HEK293T (cell line): ENCODE measurements around the gene PRDM16.

ENCODE experiments used
- CTCF ChIA-PET: fragments of 350-600 bp; formaldehyde crosslinking; extraction: SDS; loops from one replicate; lab custom pipeline; 2021; ENCODE audit warnings: antibody characterized with exemption, inconsistent platforms; lab: Yijun Ruan, JAX
- POLR2A ChIA-PET: fragments of 350-600 bp; formaldehyde crosslinking; extraction: SDS; loops from one replicate; lab custom pipeline; 2020; ENCODE audit warnings: antibody characterized with exemption, inconsistent platforms; lab: Yijun Ruan, JAX
- DNase-seq: peaks from one replicate; pipeline ENCODE4 v3.0.0; 2012; ENCODE audit warnings: mixed read lengths; ENCODE audit errors: extremely low spot score
- ARNT ChIP-seq: fragments of 450-650 bp; IDR thresholded peaks from 2 replicates; pipeline ENCODE4 v1.6.1; 2017; ENCODE audit warnings: mild to moderate bottlenecking
- BHLHE40 ChIP-seq: fragments of 450-650 bp; IDR thresholded peaks from 2 replicates; pipeline ENCODE4 v1.6.1; 2016; ENCODE audit warnings: mild to moderate bottlenecking, moderate library complexity, borderline replicate concordance
- CTBP1 ChIP-seq: fragments of 450-650 bp; IDR thresholded peaks from 2 replicates; pipeline ENCODE4 v1.6.1; 2016; ENCODE audit warnings: borderline replicate concordance
- ELF4 ChIP-seq: fragments of 450-650 bp; IDR thresholded peaks from 2 replicates; pipeline ENCODE4 v1.6.1; 2017; ENCODE audit warnings: antibody characterized with exemption
- FOXA1 ChIP-seq: fragments of 450-650 bp; IDR thresholded peaks from 2 replicates; pipeline ENCODE4 v1.6.1; 2016; ENCODE audit warnings: mild to moderate bottlenecking
- FOXK2 ChIP-seq: fragments of 450-650 bp; IDR thresholded peaks from 2 replicates; pipeline ENCODE4 v1.6.1; 2016; ENCODE audit warnings: mild to moderate bottlenecking
- FOXM1 ChIP-seq: fragments of 450-650 bp; IDR thresholded peaks from 2 replicates; pipeline ENCODE4 v1.6.1; 2017; ENCODE audit warnings: mild to moderate bottlenecking, borderline replicate concordance
- HDGF ChIP-seq: fragments of 450-650 bp; IDR thresholded peaks from 2 replicates; pipeline ENCODE4 v1.6.1; 2017; ENCODE audit warnings: antibody characterized with exemption, borderline replicate concordance
- L3MBTL2 ChIP-seq: fragments of 450-650 bp; conservative IDR thresholded peaks from 2 replicates; pipeline ENCODE4 v1.6.1; 2016; ENCODE audit warnings: mild to moderate bottlenecking
- LEF1 ChIP-seq: fragments of 450-650 bp; IDR thresholded peaks from 2 replicates; pipeline ENCODE4 v1.6.1; 2017; ENCODE audit warnings: mild to moderate bottlenecking, borderline replicate concordance
- NFRKB ChIP-seq: fragments of 450-650 bp; IDR thresholded peaks from 2 replicates; pipeline ENCODE4 v1.6.1; 2016; ENCODE audit warnings: mild to moderate bottlenecking, moderate library complexity
- PKNOX1 ChIP-seq: fragments of 450-650 bp; IDR thresholded peaks from 2 replicates; pipeline ENCODE4 v1.6.1; 2016
- SP1 ChIP-seq: fragments of 450-650 bp; IDR thresholded peaks from 2 replicates; pipeline ENCODE4 v1.6.1; 2017
- SUZ12 ChIP-seq: fragments of 450-650 bp; IDR thresholded peaks from 2 replicates; pipeline ENCODE4 v1.6.1; 2016; ENCODE audit warnings: mild to moderate bottlenecking
- TARDBP ChIP-seq: fragments of 450-650 bp; IDR thresholded peaks from 2 replicates; pipeline ENCODE4 v1.6.1; 2016
- ZNF384 ChIP-seq: fragments of 450-650 bp; IDR thresholded peaks from 2 replicates; pipeline ENCODE4 v1.6.1; 2016

Gene PRDM16

GRCh38 chr1:3113047-3113740, 44.2 kb downstream of the PRDM16 start:
- CTCF ChIA-PET = interaction anchor here (0.6 kb wide), 1 partner anchor 35 kb away, joined by 3 read pairs; no protein-coding TSS in a partner anchor
- no peak for DNase-seq
- TF ChIP-seq TARDBP = no peak
- no peak for TF ChIP-seq SP1
- TF ChIP-seq FOXK2 = no peak
- TF ChIP-seq L3MBTL2 = no peak
- no peak for TF ChIP-seq FOXM1
- no peak for TF ChIP-seq ELF4
- no peak for TF ChIP-seq ARNT
- TF ChIP-seq PKNOX1 = no peak
- TF ChIP-seq HDGF = no peak
- no peak for TF ChIP-seq FOXA1
- no peak for TF ChIP-seq SUZ12
- TF ChIP-seq ZNF384 = no peak
- TF ChIP-seq LEF1 = no peak
- TF ChIP-seq BHLHE40 = no peak
- TF ChIP-seq NFRKB = no peak
- POLR2A ChIA-PET = no interaction called here

GRCh38 chr1:3113741-3114056, 44.7 kb downstream of the PRDM16 start:
- DNase-seq = no peak
- CTCF ChIA-PET = interaction anchor here (0.6 kb wide), 1 partner anchor 35 kb away, joined by 3 read pairs; no protein-coding TSS in a partner anchor
- TF ChIP-seq L3MBTL2 = no peak
- no peak for TF ChIP-seq SP1
- no peak for TF ChIP-seq FOXM1
- TF ChIP-seq ARNT = no peak
- no peak for TF ChIP-seq ZNF384
- TF ChIP-seq NFRKB = no peak
- no peak for TF ChIP-seq BHLHE40
- TF ChIP-seq PKNOX1 = no peak
- no peak for TF ChIP-seq CTBP1
- no peak for TF ChIP-seq HDGF
- no peak for TF ChIP-seq FOXK2
- TF ChIP-seq LEF1 = no peak
- TF ChIP-seq TARDBP = no peak
- TF ChIP-seq ELF4 = no peak
- TF ChIP-seq FOXA1 = no peak
- POLR2A ChIA-PET = no interaction called here

- ChIA-PET CTCF (interaction anchor here (0.6 kb wide), 1 partner anchor 34 kb away, joined by 3 read pairs; no protein-coding TSS in a partner anchor), POLR2A (no interaction called here)
- TF ChIP-seq BHLHE40 = no peak
- no peak for TF ChIP-seq ELF4
- TF ChIP-seq FOXK2 = no peak
- no peak for TF ChIP-seq HDGF
- TF ChIP-seq FOXM1 = no peak
- TF ChIP-seq FOXA1 = no peak
- no peak for TF ChIP-seq NFRKB
- TF ChIP-seq TARDBP = no peak
- no peak for TF ChIP-seq ZNF384
- no peak for TF ChIP-seq L3MBTL2
- no peak for TF ChIP-seq CTBP1
- no peak for TF ChIP-seq ARNT
- no peak for TF ChIP-seq SP1
- TF ChIP-seq PKNOX1 = no peak
- no peak for TF ChIP-seq LEF1
- TF ChIP-seq SUZ12 = no peak
- DNase-seq = no peak
These were observed 45.2 kb downstream of the PRDM16 start for GRCh38 chr1:3114131-3114744.

- TF ChIP-seq ELF4 = no peak
- TF ChIP-seq L3MBTL2 = no peak
- TF ChIP-seq NFRKB = no peak
- no peak for TF ChIP-seq ARNT
- TF ChIP-seq SUZ12 = no peak
- TF ChIP-seq SP1 = no peak
- no peak for TF ChIP-seq CTBP1
- no peak for TF ChIP-seq PKNOX1
- no peak for TF ChIP-seq FOXK2
- TF ChIP-seq TARDBP = no peak
- TF ChIP-seq HDGF = no peak
- no peak for TF ChIP-seq BHLHE40
- no peak for TF ChIP-seq LEF1
- TF ChIP-seq FOXM1 = no peak
- TF ChIP-seq FOXA1 = no peak
- TF ChIP-seq ZNF384 = no peak
- ChIA-PET POLR2A (no interaction called here), CTCF (no interaction called here)
- DNase-seq = no peak
These were observed 45.8 kb downstream of the PRDM16 start for GRCh38 chr1:3114846-3115245.

- TF ChIP-seq SUZ12 = no peak
- no peak for TF ChIP-seq ARNT
- no peak for TF ChIP-seq PKNOX1
- no peak for TF ChIP-seq CTBP1
- TF ChIP-seq LEF1 = no peak
- TF ChIP-seq BHLHE40 = no peak
- no peak for TF ChIP-seq L3MBTL2
- TF ChIP-seq NFRKB = no peak
- TF ChIP-seq ZNF384 = no peak
- no peak for TF ChIP-seq SP1
- no peak for TF ChIP-seq TARDBP
- TF ChIP-seq ELF4 = no peak
- no peak for TF ChIP-seq HDGF
- TF ChIP-seq FOXK2 = no peak
- TF ChIP-seq FOXM1 = no peak
- TF ChIP-seq FOXA1 = no peak
- DNase-seq = no peak
- CTCF ChIA-PET = no interaction called here
- POLR2A ChIA-PET = no interaction called here
These were observed 46.5 kb downstream of the PRDM16 start for GRCh38 chr1:3115275-3116149.
